SU-DHL-6 (cell line): Measurements from ENCODE around the gene RIMS4.

ENCODE experiments used
- H2AFZ ChIP-seq: fragments of 200-600 bp; sonication (generic); 2 replicates; pipeline ENCODE4 v1.6.1; 2014; ENCODE audit warnings: low read depth, mild to moderate bottlenecking, moderate library complexity, mixed read lengths, antibody characterized with exemption, low read length; ENCODE audit not compliant: severe bottlenecking
- H3F3A ChIP-seq: fragments of 200-600 bp; shearing (Covaris generic); 2 replicates; pipeline ENCODE4 v1.6.0; 2016; ENCODE audit warnings: antibody characterized with exemption, mild to moderate bottlenecking; ENCODE audit not compliant: insufficient read depth
- H3K27ac ChIP-seq: fragments of 200-600 bp; sonication (generic); 2 replicates; pipeline ENCODE4 v1.5.1; 2016; ENCODE audit warnings: low read depth, mild to moderate bottlenecking, low read length, moderate library complexity, mixed read lengths
- H3K27me3 ChIP-seq: fragments of 200-600 bp; sonication (generic), shearing (Covaris generic); 2 replicates; pipeline ENCODE4 v1.6.0; 2014; ENCODE audit warnings: mild to moderate bottlenecking, low read length
- H3K36me3 ChIP-seq: fragments of 200-600 bp; sonication (generic); 2 replicates; pipeline ENCODE4 v1.6.1; 2014; ENCODE audit warnings: mild to moderate bottlenecking, low read length, mixed read lengths
- H3K4me2 ChIP-seq: fragments of 300-600, 200-600 bp; shearing (Covaris generic), sonication (generic); 2 replicates; pipeline ENCODE4 v1.6.0; 2014; ENCODE audit warnings: low read length, low read depth, mild to moderate bottlenecking; ENCODE audit not compliant: poor library complexity, severe bottlenecking
- H3K4me3 ChIP-seq: fragments of 200-600 bp; sonication (generic); 2 replicates; pipeline ENCODE4 v1.5.1; 2014; ENCODE audit warnings: antibody characterized with exemption, low read length, mild to moderate bottlenecking, mixed read lengths; ENCODE audit not compliant: insufficient read depth, poor library complexity, severe bottlenecking
- H3K79me2 ChIP-seq: fragments of 200-600 bp; sonication (generic); 2 replicates; pipeline ENCODE4 v1.6.1; 2014; ENCODE audit warnings: mild to moderate bottlenecking, low read length, moderate library complexity; ENCODE audit not compliant: insufficient read depth
- H3K9ac ChIP-seq: fragments of 200-600 bp; sonication (generic); 2 replicates; pipeline ENCODE4 v1.7.0; 2014; ENCODE audit warnings: mild to moderate bottlenecking, low read length
- H3K9me2 ChIP-seq: fragments of 200-600 bp; sonication (generic); replicated peaks from 2 replicates; pipeline ENCODE4 v1.6.1; 2014; ENCODE audit warnings: low read length; ENCODE audit not compliant: insufficient read depth
- H3K9me3 ChIP-seq: fragments of 200-600 bp; sonication (generic); 2 replicates; pipeline ENCODE4 v1.6.1; 2014; ENCODE audit warnings: low read length, mixed read lengths; ENCODE audit not compliant: insufficient read depth
- H4K20me1 ChIP-seq: fragments of 200-600 bp; sonication (generic); 2 replicates; pipeline ENCODE4 v1.6.1; 2014; ENCODE audit warnings: low read depth, mild to moderate bottlenecking, antibody characterized with exemption, low read length, moderate library complexity, mixed read lengths
- CTCF ChIP-seq: fragments of 200-600 bp; sonication (generic); IDR thresholded peaks from one replicate; pipeline ENCODE4 v1.5.1; 2017; ENCODE audit warnings: antibody characterized with exemption, mild to moderate bottlenecking, low read length, moderate library complexity; ENCODE audit not compliant: insufficient read depth, poor library complexity, severe bottlenecking
- EZH2phosphoT487 ChIP-seq: fragments of 200-600 bp; sonication (generic), shearing (Covaris generic); conservative IDR thresholded peaks from 2 replicates; pipeline ENCODE4 v1.6.1; 2018; ENCODE audit warnings: mild to moderate bottlenecking, antibody characterized with exemption, low read length, moderate library complexity, mixed read lengths

RIMS4 gene

GRCh38 chr20:44714701-44715498, 95.4 kb downstream of the RIMS4 start, which contains the start of gene CCN5:
TSS of gene CCN5 (plus strand) at chr20:44715369. CDS start at chr20:44715391, 22 bp downstream.
- no peaks in the 10 kb centered on the region for H3K27me3 ChIP-seq
- H3K4me2 ChIP-seq: no peak within 1 kb of the TSS
- H3K9ac ChIP-seq: no peak within 1 kb of the TSS
- TF ChIP-seq CTCF: no peak
- no peak for TF ChIP-seq EZH2phosphoT487
- no peak within 1 kb of the TSS for H2AFZ ChIP-seq
- no peaks in the 10 kb centered on the region for H4K20me1 ChIP-seq
- no peaks in the 10 kb centered on the region for H3K79me2 ChIP-seq
- H3K9me2 ChIP-seq: no peaks in the 10 kb centered on the region
- H3K27ac ChIP-seq: no peak within 1 kb of the TSS
- no peaks in the 10 kb centered on the region for H3F3A ChIP-seq
- no peaks in the 10 kb centered on the region for H3K36me3 ChIP-seq
- no peaks in the 10 kb centered on the region for H3K9me3 ChIP-seq
- no peak within 1 kb of the TSS for H3K4me3 ChIP-seq

DNA sequence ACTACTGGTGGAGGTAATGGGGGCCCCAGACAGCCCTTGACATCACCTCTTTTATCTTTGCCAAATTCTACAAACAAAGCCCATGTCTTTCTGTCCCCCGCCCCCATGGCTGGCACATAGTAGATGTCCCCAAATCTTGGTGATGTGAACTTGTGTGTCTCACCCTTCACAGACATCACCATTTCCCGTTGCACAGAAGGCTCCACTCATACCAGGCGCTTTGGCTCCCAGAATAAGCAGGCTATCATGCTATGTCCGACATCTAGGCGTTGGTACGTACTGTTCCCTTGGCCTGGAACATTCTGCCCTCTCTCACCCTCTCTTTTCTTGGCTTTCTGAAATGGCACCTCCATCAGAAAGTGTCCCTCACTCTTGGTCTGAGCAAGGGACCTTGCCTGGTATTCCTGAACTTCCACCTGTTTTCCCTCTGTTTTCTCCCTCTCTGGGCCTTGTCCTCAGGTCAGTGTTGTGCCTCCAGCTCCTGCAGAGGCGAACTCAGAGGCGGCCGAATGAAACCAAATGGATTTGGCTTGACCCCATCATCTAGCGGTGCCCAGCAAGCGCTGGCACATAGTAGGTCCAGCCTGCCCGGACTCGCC, 96.1 kb downstream of the RIMS4 start:
- no peaks in the 10 kb centered on the region for H3K27me3 ChIP-seq
- H3K79me2 ChIP-seq: no peaks in the 10 kb centered on the region
- TF ChIP-seq CTCF: no peak
- TF ChIP-seq EZH2phosphoT487: no peak
- H3F3A ChIP-seq: no peaks in the 10 kb centered on the region
- H3K4me3 ChIP-seq: no peak overlapping the region
- no peak overlapping the region for H3K27ac ChIP-seq
- no peaks in the 10 kb centered on the region for H3K36me3 ChIP-seq
- no peak overlapping the region for H3K9ac ChIP-seq
- H3K9me2 ChIP-seq: no peaks in the 10 kb centered on the region
- no peak overlapping the region for H2AFZ ChIP-seq
- no peak overlapping the region for H3K4me2 ChIP-seq
- H3K9me3 ChIP-seq: no peaks in the 10 kb centered on the region
- no peaks in the 10 kb centered on the region for H4K20me1 ChIP-seq

GRCh38 chr20:44711237-44711636, 99.1 kb downstream of the RIMS4 start:
- Histone ChIP-seq H3K4me2 (no peak overlapping the region), H4K20me1 (no peaks in the 10 kb centered on the region), H3K27me3 (no peaks in the 10 kb centered on the region), H3K4me3 (no peak overlapping the region), H3K27ac (no peak overlapping the region), H3K9ac (no peak overlapping the region), H3K36me3 (no peaks in the 10 kb centered on the region), H3K9me3 (no peaks in the 10 kb centered on the region), H3K79me2 (no peaks in the 10 kb centered on the region), H3K9me2 (no peaks in the 10 kb centered on the region), H2AFZ (no peak overlapping the region), H3F3A (no peaks in the 10 kb centered on the region)
- no peak for TF ChIP-seq EZH2phosphoT487
- TF ChIP-seq CTCF: no peak
